WTC11 (cell line): Measurements from ENCODE around the gene HDGF. TPM values are rescaled to one million over a fixed set of nuclear protein-coding genes. Genes with fewer than 3 reads are reported as not detected.

Experiments used
- ATAC-seq: fragments of 200-7000 bp; cut with Tn5 transposase; 2 replicates; pipeline ENCODE4 v1.10.0; 2021; ENCODE audit warnings: mild to moderate bottlenecking, moderate library complexity
- CTCF ChIA-PET: fragments of 300-600 bp; sonication (Branson Sonifier 250); formaldehyde crosslinking; loops from one replicate; lab custom pipeline; 2021; ENCODE audit warnings: antibody characterized with exemption; lab: Charles Lee
- POLR2A ChIA-PET: fragments of 350-600 bp; sonication (Branson Sonifier 250); formaldehyde crosslinking; loops from one replicate; lab custom pipeline; 2021; ENCODE audit warnings: antibody characterized with exemption; lab: Charles Lee
- DNase-seq: peaks from one replicate; pipeline ENCODE4 v3.0.0; 2021; ENCODE audit warnings: low spot score
- H3K27ac Mint-ChIP-seq: 2 replicates; pipeline ENCODE4 v1.8.0; 2021; ENCODE audit warnings: mixed read lengths
- H3K27me3 Mint-ChIP-seq: 2 replicates; pipeline ENCODE4 v1.8.0; 2021; ENCODE audit warnings: low read depth, mild to moderate bottlenecking, moderate library complexity, mixed read lengths
- H3K36me3 Mint-ChIP-seq: 2 replicates; pipeline ENCODE4 v1.8.0; 2021; ENCODE audit warnings: mixed read lengths
- H3K4me1 Mint-ChIP-seq: 2 replicates; pipeline ENCODE4 v1.8.0; 2022; ENCODE audit warnings: mixed read lengths
- H3K4me3 Mint-ChIP-seq: 2 replicates; pipeline ENCODE4 v1.8.0; 2021; ENCODE audit warnings: mild to moderate bottlenecking, moderate library complexity, mixed read lengths
- H3K9me3 Mint-ChIP-seq: 2 replicates; pipeline ENCODE4 v1.8.0; 2021; ENCODE audit warnings: mixed read lengths
- AR ChIP-seq: fragments of 250-450 bp; sonication (Bioruptor Pico); IDR thresholded peaks from 2 replicates; pipeline ENCODE4 v1.9.0; 2021; ENCODE audit warnings: mild to moderate bottlenecking
- ARID4B ChIP-seq: sonication (generic); formaldehyde crosslinking; IDR thresholded peaks from 2 replicates; pipeline ENCODE4 v1.8.0; 2023; ENCODE audit warnings: missing genetic modification reagents, mild to moderate bottlenecking, borderline replicate concordance
- CREB1 ChIP-seq: sonication (generic); formaldehyde crosslinking; IDR thresholded peaks from 2 replicates; pipeline ENCODE4 v1.8.0; 2023; ENCODE audit warnings: mild to moderate bottlenecking, missing genetic modification reagents
- E2F1 ChIP-seq: sonication (generic); formaldehyde crosslinking; IDR thresholded peaks from 2 replicates; pipeline ENCODE4 v1.8.0; 2022; ENCODE audit warnings: mild to moderate bottlenecking, missing genetic modification reagents
- FOXP4 ChIP-seq: sonication (generic); formaldehyde crosslinking; IDR thresholded peaks from 2 replicates; pipeline ENCODE4 v1.8.0; 2022; ENCODE audit warnings: mild to moderate bottlenecking, missing genetic modification reagents
- GRHL2 ChIP-seq: fragments of 250-450 bp; sonication (Bioruptor Pico); IDR thresholded peaks from 2 replicates; pipeline ENCODE4 v1.8.0; 2022; ENCODE audit warnings: mild to moderate bottlenecking, moderate library complexity; ENCODE audit not compliant: insufficient replicate concordance, severe bottlenecking
- JUN ChIP-seq: sonication (generic); formaldehyde crosslinking; IDR thresholded peaks from 2 replicates; pipeline ENCODE4 v1.8.0; 2023; ENCODE audit warnings: mild to moderate bottlenecking, missing genetic modification reagents
- MYBL2 ChIP-seq: sonication (generic); formaldehyde crosslinking; IDR thresholded peaks from 2 replicates; pipeline ENCODE4 v1.8.1; 2023; ENCODE audit warnings: mild to moderate bottlenecking, moderate library complexity, missing genetic modification reagents
- NR3C1 ChIP-seq: sonication (generic); formaldehyde crosslinking; conservative IDR thresholded peaks from 2 replicates; pipeline ENCODE4 v1.8.1; 2023; ENCODE audit warnings: low read depth, mild to moderate bottlenecking, missing genetic modification reagents
- OVOL2 ChIP-seq: fragments of 250-450 bp; sonication (Bioruptor Pico); IDR thresholded peaks from 2 replicates; pipeline ENCODE4 v1.9.0; 2021; ENCODE audit warnings: mild to moderate bottlenecking, borderline replicate concordance
- PRRX2 ChIP-seq: fragments of 250-450 bp; sonication (Bioruptor Pico); IDR thresholded peaks from 2 replicates; pipeline ENCODE4 v1.8.0; 2021; ENCODE audit warnings: mild to moderate bottlenecking
- SMAD4 ChIP-seq: sonication (generic); formaldehyde crosslinking; IDR thresholded peaks from 2 replicates; pipeline ENCODE4 v1.8.0; 2022; ENCODE audit warnings: mild to moderate bottlenecking, missing genetic modification reagents
- ZMAT4 ChIP-seq: fragments of 250-450 bp; sonication (Bioruptor Pico); IDR thresholded peaks from 2 replicates; pipeline ENCODE4 v1.9.0; 2021; ENCODE audit warnings: mild to moderate bottlenecking
- ZNF219 ChIP-seq: sonication (generic); formaldehyde crosslinking; IDR thresholded peaks from 2 replicates; pipeline ENCODE4 v1.8.0; 2023; ENCODE audit warnings: missing genetic modification reagents, mild to moderate bottlenecking, borderline replicate concordance
- ZNF263 ChIP-seq: sonication (generic); formaldehyde crosslinking; IDR thresholded peaks from 2 replicates; pipeline ENCODE4 v1.8.1; 2022; ENCODE audit warnings: low read depth, mild to moderate bottlenecking, moderate library complexity, missing genetic modification reagents
- ZNF671 ChIP-seq: fragments of 250-450 bp; sonication (Bioruptor Pico); IDR thresholded peaks from 2 replicates; pipeline ENCODE4 v1.8.0; 2021; ENCODE audit warnings: mild to moderate bottlenecking
- total RNA-seq: library from RNA; stranded (reverse); gene quantifications from 3 replicates; pipeline ENCODE4 v1.2.3, GENCODE V29; 2021
- TF ChIP-seq, protein P1 (sequence below): fragments of 250-450 bp; sonication (Bioruptor Pico); IDR thresholded peaks from 2 replicates; pipeline ENCODE4 v1.9.0; 2021; ENCODE audit warnings: mild to moderate bottlenecking, borderline replicate concordance
- TF ChIP-seq, protein P2 (sequence below): sonication (generic); formaldehyde crosslinking; IDR thresholded peaks from 2 replicates; pipeline ENCODE4 v1.8.1; 2022; ENCODE audit warnings: mild to moderate bottlenecking, moderate library complexity, missing genetic modification reagents
- TF ChIP-seq, protein P3 (sequence below): sonication (generic); formaldehyde crosslinking; IDR thresholded peaks from 2 replicates; pipeline ENCODE4 v1.8.0; 2023; ENCODE audit warnings: missing genetic modification reagents

Gene HDGF
- total RNA-seq, 1 experiment from 2014 or later = 339 TPM

DNA sequence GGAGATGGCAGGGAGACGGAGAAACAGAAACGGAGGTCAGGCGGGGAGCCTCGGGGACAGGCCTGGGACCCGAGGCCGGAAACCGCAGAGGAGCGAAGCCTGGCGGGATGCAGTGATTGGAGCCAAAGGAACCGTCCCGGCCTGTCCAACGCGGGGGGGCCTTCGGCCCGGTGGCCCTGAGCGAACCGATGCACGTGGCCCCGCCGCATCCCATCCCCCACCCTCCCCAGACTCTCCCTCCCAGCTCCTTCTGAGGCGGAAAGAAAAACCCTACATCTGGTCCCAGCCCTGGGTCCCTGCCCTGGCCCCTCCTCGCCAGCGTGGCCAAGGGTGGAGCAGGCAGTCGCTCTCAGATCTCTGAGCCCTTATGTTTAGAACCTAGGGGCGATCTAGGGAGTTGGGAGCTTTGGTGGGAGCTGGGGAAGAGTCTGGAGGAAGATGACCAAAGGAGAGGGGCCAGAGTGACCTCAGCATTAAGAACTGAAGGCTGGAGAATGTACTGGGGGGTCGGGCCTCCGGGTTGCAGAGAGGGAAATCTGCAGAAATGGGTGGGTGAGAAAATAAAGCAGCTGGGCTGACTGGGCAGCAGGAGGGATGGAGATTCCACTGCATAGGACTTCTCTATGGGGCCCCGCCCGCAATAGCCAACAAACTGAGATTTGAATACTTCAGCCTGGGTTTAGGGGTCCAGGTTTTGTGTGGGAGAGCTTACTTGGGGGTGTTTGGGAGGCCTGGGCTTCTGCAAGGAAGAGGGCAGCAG, 44.6 kb downstream of the HDGF start:
- H3K4me1 Mint-ChIP-seq = peaks cover 64% of the 10 kb centered on the region
- POLR2A ChIA-PET = interaction anchor here (1.0 to 5.4 kb wide), 19 partner anchors 8 to 83 kb away, joined by 3 to 195 read pairs (median 7); partner anchors contain the start of genes HDGF, ISG20L2, METTL25B and MRPL24
- peak overlapping the region; percentile 84 for H3K4me3 Mint-ChIP-seq
- DNase-seq (peak; percentile 78), ATAC-seq (peak; percentile 3)
- no peaks in the 10 kb centered on the region for H3K9me3 Mint-ChIP-seq
- peak overlapping the region; percentile 96 for H3K27ac Mint-ChIP-seq
- CTCF ChIA-PET = interaction anchor here (0.6 to 25.2 kb wide), 33 partner anchors 9 to 394 kb away, joined by 3 to 1553 read pairs (median 8); partner anchors contain the start of genes HAPLN2, HDGF, INSRR and ISG20L2
- peaks cover 4% of the 10 kb centered on the region; the same call in 1 of the 2 replicates for H3K36me3 Mint-ChIP-seq
- H3K27me3 Mint-ChIP-seq = peaks cover 23% of the 10 kb centered on the region
- TF ChIP-seq PRRX2 (CRISPR knock-in tag) = no peak
- no peak for TF ChIP-seq ARID4B (CRISPR knock-in tag)
- TF ChIP-seq SMAD4 = no peak
- no peak for TF ChIP-seq ZNF219 (CRISPR knock-in tag)
- no peak for TF ChIP-seq ZNF671 (CRISPR knock-in tag)
- no peak for TF ChIP-seq ZMAT4
- TF ChIP-seq, protein P1, sequence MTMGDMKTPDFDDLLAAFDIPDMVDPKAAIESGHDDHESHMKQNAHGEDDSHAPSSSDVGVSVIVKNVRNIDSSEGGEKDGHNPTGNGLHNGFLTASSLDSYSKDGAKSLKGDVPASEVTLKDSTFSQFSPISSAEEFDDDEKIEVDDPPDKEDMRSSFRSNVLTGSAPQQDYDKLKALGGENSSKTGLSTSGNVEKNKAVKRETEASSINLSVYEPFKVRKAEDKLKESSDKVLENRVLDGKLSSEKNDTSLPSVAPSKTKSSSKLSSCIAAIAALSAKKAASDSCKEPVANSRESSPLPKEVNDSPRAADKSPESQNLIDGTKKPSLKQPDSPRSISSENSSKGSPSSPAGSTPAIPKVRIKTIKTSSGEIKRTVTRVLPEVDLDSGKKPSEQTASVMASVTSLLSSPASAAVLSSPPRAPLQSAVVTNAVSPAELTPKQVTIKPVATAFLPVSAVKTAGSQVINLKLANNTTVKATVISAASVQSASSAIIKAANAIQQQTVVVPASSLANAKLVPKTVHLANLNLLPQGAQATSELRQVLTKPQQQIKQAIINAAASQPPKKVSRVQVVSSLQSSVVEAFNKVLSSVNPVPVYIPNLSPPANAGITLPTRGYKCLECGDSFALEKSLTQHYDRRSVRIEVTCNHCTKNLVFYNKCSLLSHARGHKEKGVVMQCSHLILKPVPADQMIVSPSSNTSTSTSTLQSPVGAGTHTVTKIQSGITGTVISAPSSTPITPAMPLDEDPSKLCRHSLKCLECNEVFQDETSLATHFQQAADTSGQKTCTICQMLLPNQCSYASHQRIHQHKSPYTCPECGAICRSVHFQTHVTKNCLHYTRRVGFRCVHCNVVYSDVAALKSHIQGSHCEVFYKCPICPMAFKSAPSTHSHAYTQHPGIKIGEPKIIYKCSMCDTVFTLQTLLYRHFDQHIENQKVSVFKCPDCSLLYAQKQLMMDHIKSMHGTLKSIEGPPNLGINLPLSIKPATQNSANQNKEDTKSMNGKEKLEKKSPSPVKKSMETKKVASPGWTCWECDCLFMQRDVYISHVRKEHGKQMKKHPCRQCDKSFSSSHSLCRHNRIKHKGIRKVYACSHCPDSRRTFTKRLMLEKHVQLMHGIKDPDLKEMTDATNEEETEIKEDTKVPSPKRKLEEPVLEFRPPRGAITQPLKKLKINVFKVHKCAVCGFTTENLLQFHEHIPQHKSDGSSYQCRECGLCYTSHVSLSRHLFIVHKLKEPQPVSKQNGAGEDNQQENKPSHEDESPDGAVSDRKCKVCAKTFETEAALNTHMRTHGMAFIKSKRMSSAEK = no peak
- TF ChIP-seq, protein P2, sequence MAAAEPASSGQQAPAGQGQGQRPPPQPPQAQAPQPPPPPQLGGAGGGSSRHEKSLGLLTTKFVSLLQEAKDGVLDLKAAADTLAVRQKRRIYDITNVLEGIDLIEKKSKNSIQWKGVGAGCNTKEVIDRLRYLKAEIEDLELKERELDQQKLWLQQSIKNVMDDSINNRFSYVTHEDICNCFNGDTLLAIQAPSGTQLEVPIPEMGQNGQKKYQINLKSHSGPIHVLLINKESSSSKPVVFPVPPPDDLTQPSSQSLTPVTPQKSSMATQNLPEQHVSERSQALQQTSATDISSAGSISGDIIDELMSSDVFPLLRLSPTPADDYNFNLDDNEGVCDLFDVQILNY (CRISPR knock-in tag) = no peak; the same call in 1 of the 2 replicates
- no peak for TF ChIP-seq OVOL2 (CRISPR knock-in tag)
- TF ChIP-seq JUN = no peak
- no peak for TF ChIP-seq CREB1
- 0 out of 2 replicates have a peak, but pooled peaks have one; percentile 48 for TF ChIP-seq NR3C1
- no peak for TF ChIP-seq MYBL2 (CRISPR knock-in tag)
- TF ChIP-seq FOXP4 = 0 out of 2 replicates have a peak, but pooled peaks have one; percentile 6
- TF ChIP-seq, protein P3, sequence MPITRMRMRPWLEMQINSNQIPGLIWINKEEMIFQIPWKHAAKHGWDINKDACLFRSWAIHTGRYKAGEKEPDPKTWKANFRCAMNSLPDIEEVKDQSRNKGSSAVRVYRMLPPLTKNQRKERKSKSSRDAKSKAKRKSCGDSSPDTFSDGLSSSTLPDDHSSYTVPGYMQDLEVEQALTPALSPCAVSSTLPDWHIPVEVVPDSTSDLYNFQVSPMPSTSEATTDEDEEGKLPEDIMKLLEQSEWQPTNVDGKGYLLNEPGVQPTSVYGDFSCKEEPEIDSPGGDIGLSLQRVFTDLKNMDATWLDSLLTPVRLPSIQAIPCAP (CRISPR knock-in tag) = no peak
- no peak for TF ChIP-seq ZNF263 (CRISPR knock-in tag)
- TF ChIP-seq AR (CRISPR knock-in tag) = no peak
- TF ChIP-seq GRHL2 (CRISPR knock-in tag) = no peak
- no peak for TF ChIP-seq E2F1 (CRISPR knock-in tag)
